Measurements from ENCODE around the gene ROR2. TPM values are rescaled to one million over a fixed set of nuclear protein-coding genes. Genes with fewer than 3 reads are reported as not detected.
A peak's percentile ranks its signal among the peaks of the same experiment; 100 is the strongest.

ROR2 gene
- total RNA-seq, 4 donors from 2014 or later = 4.2 to 23.2 (median 11.2) TPM

GRCh38 chr9:91972711-91973110 lies 22.7 kb upstream of the ROR2 start:
- in situ Hi-C loops (cut with MboI; ENCODE audit: low pct_ligation_motif_present in 1 of 4, low pct_unique_long_range_greater_than_20kb in 1 of 4, low sequenced_read_pairs in 3 of 4) = no loop called here
- no peaks in the 10 kb centered on the region for H3K9me3 ChIP-seq
- intact Hi-C loops (cut with DNase I; ENCODE audit: low total_unique reads) = no loop called here
- H3K27ac ChIP-seq = peak overlapping the region in 1 of 4 donors; percentile 17
- no peak for DNase-seq
- H3K4me1 ChIP-seq = no peaks in the 10 kb centered on the region
- TF ChIP-seq POLR2AphosphoS5 (IDR thresholded peaks at IDR 0.05) (no peak), POLR2A (IDR thresholded peaks at IDR 0.05) (no peak), EP300 (IDR thresholded peaks at IDR 0.05; ENCODE audit: low read depth) (no peak), CTCF (IDR thresholded peaks at IDR 0.05) (no peak)
- H3K27me3 ChIP-seq = no peaks in the 10 kb centered on the region
- H3K36me3 ChIP-seq = no peaks in the 10 kb centered on the region
- no peak overlapping the region for H3K4me3 ChIP-seq
- 61% methylated on average over 2 of the region's 2 CpGs; no CpG with 5 or more reads in 1 of the 2 donors for WGBS, 2 donors (ENCODE audit: low coverage in 1 of 2)

- DNase-seq = no peak
- TF ChIP-seq POLR2AphosphoS5 (IDR thresholded peaks at IDR 0.05) (no peak), POLR2A (IDR thresholded peaks at IDR 0.05) (no peak), EP300 (IDR thresholded peaks at IDR 0.05; ENCODE audit: low read depth) (no peak), CTCF (IDR thresholded peaks at IDR 0.05) (no peak)
- WGBS, 2 donors (ENCODE audit: low coverage in 1 of 2) = 68 to 69% methylated on average over 2 to 4 of the region's 4 CpGs
- Histone ChIP-seq H3K27ac (peak overlapping the region in 1 of 4 donors; percentile 17), H3K27me3 (no peaks in the 10 kb centered on the region), H3K36me3 (no peaks in the 10 kb centered on the region), H3K4me1 (no peaks in the 10 kb centered on the region), H3K4me3 (no peak overlapping the region), H3K9me3 (no peaks in the 10 kb centered on the region)
- in situ Hi-C loops (cut with MboI; ENCODE audit: low pct_ligation_motif_present in 1 of 4, low pct_unique_long_range_greater_than_20kb in 1 of 4, low sequenced_read_pairs in 3 of 4) (no loop called here), intact Hi-C loops (cut with DNase I; ENCODE audit: low total_unique reads) (no loop called here)
Measured at GRCh38 chr9:91972076-91972626, 22.1 kb upstream of the ROR2 start.

GRCh38 chr9:91967259-91967658 lies 17.2 kb upstream of the ROR2 start:
- Histone ChIP-seq H3K9me3 (no peaks in the 10 kb centered on the region), H3K4me3 (no peak overlapping the region), H3K4me1 (no peaks in the 10 kb centered on the region), H3K36me3 (no peaks in the 10 kb centered on the region), H3K27me3 (no peaks in the 10 kb centered on the region), H3K27ac (no peak overlapping the region)
- no peak for DNase-seq
- 84 to 89% methylated on average over 3 of the region's 3 CpGs for WGBS, 2 donors (ENCODE audit: low coverage in 1 of 2)
- intact Hi-C loops (cut with DNase I; ENCODE audit: low total_unique reads) (no loop called here), in situ Hi-C loops (cut with MboI; ENCODE audit: low pct_ligation_motif_present in 1 of 4, low pct_unique_long_range_greater_than_20kb in 1 of 4, low sequenced_read_pairs in 3 of 4) (no loop called here)
- TF ChIP-seq POLR2A (IDR thresholded peaks at IDR 0.05) = no peak
- TF ChIP-seq CTCF (IDR thresholded peaks at IDR 0.05) = no peak
- no peak for TF ChIP-seq POLR2AphosphoS5 (IDR thresholded peaks at IDR 0.05)
- no peak for TF ChIP-seq EP300 (IDR thresholded peaks at IDR 0.05; ENCODE audit: low read depth)

GRCh38 chr9:91966503-91966902 lies 16.5 kb upstream of the ROR2 start:
- Histone ChIP-seq H3K36me3 (no peaks in the 10 kb centered on the region), H3K4me3 (no peak overlapping the region), H3K9me3 (no peaks in the 10 kb centered on the region), H3K27ac (no peak overlapping the region), H3K27me3 (no peaks in the 10 kb centered on the region), H3K4me1 (no peaks in the 10 kb centered on the region)
- intact Hi-C loops (cut with DNase I; ENCODE audit: low total_unique reads) = no loop called here
- DNase-seq = no peak
- 92% methylated on average over 2 of the region's 2 CpGs; no CpG with 5 or more reads in 1 of the 2 donors for WGBS, 2 donors (ENCODE audit: low coverage in 1 of 2)
- in situ Hi-C loops (cut with MboI; ENCODE audit: low pct_ligation_motif_present in 1 of 4, low pct_unique_long_range_greater_than_20kb in 1 of 4, low sequenced_read_pairs in 3 of 4) = no loop called here
- TF ChIP-seq EP300 (IDR thresholded peaks at IDR 0.05; ENCODE audit: low read depth) = no peak
- no peak for TF ChIP-seq CTCF (IDR thresholded peaks at IDR 0.05)
- TF ChIP-seq POLR2AphosphoS5 (IDR thresholded peaks at IDR 0.05) = no peak
- TF ChIP-seq POLR2A (IDR thresholded peaks at IDR 0.05) = no peak
